Esophagus squamous epithelium (tissue), 5 donors: ENCODE measurements around the gene IQCC. TPM values are rescaled to one million over a fixed set of nuclear protein-coding genes. Genes with fewer than 3 reads are reported as not detected.
A peak's percentile ranks its signal among the peaks of the same experiment; 100 is the strongest.
"Not testable (repeated sequence)": the region's sequence is repeated elsewhere in the genome, so short reads cannot be mapped to it uniquely, and the experiment has no call there.

Experiments used
- DNase-seq: peaks from one replicate; lab custom pipeline; 2025; lab: John Stamatoyannopoulos, UW
- H3K27ac ChIP-seq, 4 donors: fragments of 200-600 bp; sonication (generic); one replicate each; pipeline ENCODE4 v1.5.1; 2016 to 2019; ENCODE audit warnings: mild to moderate bottlenecking in 1 of 4
- H3K27me3 ChIP-seq, 4 donors: fragments of 200-600 bp; sonication (generic); 1 replicate in 3 of 4; 2 replicates in 1 of 4; pipeline versions ENCODE4 v1.5.1 to v1.6.0; 2017 to 2021; ENCODE audit warnings: antibody characterized with exemption in 1 of 4
- H3K36me3 ChIP-seq, 3 donors: fragments of 200-600 bp; sonication (generic); one replicate each; pipeline ENCODE4 v1.5.1; 2016 to 2019
- H3K4me1 ChIP-seq, 3 donors: fragments of 200-600 bp; sonication (generic); one replicate each; pipeline ENCODE4 v1.5.1; 2017 to 2019
- H3K4me3 ChIP-seq, 4 donors: fragments of 200-600 bp; sonication (generic); 1 replicate in 3 of 4; 2 replicates in 1 of 4; pipeline ENCODE4 v1.5.1; 2016 to 2019; ENCODE audit warnings: mild to moderate bottlenecking in 2 of 4, moderate library complexity in 1 of 4
- H3K9me3 ChIP-seq, 3 donors: fragments of 200-600 bp; sonication (generic); one replicate each; pipeline ENCODE4 v1.5.1; 2016 to 2019
- POLR2A ChIP-seq, 4 donors: fragments of 450-650 bp; IDR thresholded peaks; one replicate each; pipeline ENCODE4 v1.6.1; 2017; ENCODE audit warnings: antibody characterized with exemption in 4 of 4, mild to moderate bottlenecking in 4 of 4, moderate library complexity in 3 of 4
- WGBS, 2 donors: methylation state at CpG; one replicate each; pipeline ENCODE4 v1.1.5; 2018; 5-methylcytosine and 5-hydroxymethylcytosine counted together
- intact Hi-C: fragments of 100-400 bp; cut with DNase I; formaldehyde crosslinking; loops from one replicate; pipeline ENCODE4 v1.15.0; 2022
- total RNA-seq, 4 donors: library from RNA; depleted of rRNA; stranded (reverse); fragments of >200 nt; gene quantifications; one replicate each; pipeline ENCODE4 v1.1.0, GENCODE V29; 2016
- TF ChIP-seq, protein P1 (sequence below), 6 experiments: fragments of 450-650 bp in 4 of 6; fragments of 200-600 bp in 2 of 6; sonication (generic) in 2 of 6; IDR thresholded peaks; one replicate each; pipeline ENCODE4 v1.5.1; 2016 to 2019; ENCODE audit warnings: antibody characterized with exemption in 6 of 6, mild to moderate bottlenecking in 4 of 6, moderate library complexity in 4 of 6
- donor health status: DM: yes; HTN: yes; CAD: no.

Gene IQCC
- 1 to 10 TPM in 2 of 4 donors, under 1 TPM in 2; 0.66 to 2.0 (median 1.1) TPM for total RNA-seq

DNA sequence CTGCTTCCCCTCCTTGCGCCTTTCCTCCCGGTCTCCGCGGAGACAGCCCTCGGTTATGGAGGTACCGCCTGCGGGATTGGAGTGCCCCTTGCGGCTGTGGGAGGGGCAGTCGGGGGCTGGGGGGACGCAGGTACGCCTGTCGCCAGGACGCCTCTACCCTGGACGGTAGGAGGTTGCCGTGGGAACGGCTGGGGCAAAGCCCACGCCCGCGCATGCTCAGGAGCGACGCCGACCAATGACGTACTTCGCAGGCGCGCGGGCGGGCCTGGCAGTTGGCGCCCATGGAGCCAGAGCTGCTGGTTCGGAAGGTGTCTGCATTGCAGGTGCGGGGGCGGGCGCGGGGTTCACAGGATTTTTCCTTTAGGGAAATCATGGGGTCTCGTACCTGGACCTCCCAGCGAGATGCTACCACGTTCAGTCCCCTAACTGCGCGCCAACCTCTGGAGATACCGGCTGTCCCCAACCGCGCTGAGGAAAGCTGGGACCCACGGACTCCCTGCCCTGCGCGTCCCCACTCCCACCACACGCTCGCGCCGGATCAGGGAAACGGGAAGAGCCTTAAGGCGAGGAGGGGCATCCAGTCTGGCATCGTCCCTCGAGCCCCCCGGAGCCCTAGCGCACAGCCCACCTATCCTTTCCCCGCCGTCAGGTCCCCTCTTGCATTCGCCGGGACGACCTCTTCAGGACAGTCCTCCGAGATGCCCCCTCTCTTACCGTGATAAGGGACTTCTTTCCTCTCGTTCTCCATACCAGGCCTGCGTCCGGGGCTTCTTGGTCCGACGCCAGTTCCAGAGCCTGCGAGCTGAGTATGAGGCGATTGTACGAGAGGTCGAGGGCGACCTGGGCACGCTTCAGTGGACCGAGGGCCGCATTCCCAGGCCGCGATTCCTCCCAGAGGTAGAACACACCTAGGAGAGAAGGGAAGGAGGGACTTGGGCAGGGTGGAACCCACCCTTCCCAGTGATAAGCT lies at the start of gene IQCC:
IQCC (plus strand) TSS at position 271 of the 970 bp plus-strand sequence; CDS start at position 282, 11 bp downstream.
- Histone ChIP-seq H3K4me1 (peaks cover 7 to 48% (median 25%) of the 10 kb centered on the region in 3 donors), H3K4me3 (peak within 1 kb of the TSS; percentile 40 to 69 (median 67)), H3K27me3 (no peaks in the 10 kb centered on the region), H3K9me3 (no peaks in the 10 kb centered on the region), H3K27ac (peak within 1 kb of the TSS; percentile 40 to 76 (median 61)), H3K36me3 (no peaks in the 10 kb centered on the region)
- TF ChIP-seq, protein P1, sequence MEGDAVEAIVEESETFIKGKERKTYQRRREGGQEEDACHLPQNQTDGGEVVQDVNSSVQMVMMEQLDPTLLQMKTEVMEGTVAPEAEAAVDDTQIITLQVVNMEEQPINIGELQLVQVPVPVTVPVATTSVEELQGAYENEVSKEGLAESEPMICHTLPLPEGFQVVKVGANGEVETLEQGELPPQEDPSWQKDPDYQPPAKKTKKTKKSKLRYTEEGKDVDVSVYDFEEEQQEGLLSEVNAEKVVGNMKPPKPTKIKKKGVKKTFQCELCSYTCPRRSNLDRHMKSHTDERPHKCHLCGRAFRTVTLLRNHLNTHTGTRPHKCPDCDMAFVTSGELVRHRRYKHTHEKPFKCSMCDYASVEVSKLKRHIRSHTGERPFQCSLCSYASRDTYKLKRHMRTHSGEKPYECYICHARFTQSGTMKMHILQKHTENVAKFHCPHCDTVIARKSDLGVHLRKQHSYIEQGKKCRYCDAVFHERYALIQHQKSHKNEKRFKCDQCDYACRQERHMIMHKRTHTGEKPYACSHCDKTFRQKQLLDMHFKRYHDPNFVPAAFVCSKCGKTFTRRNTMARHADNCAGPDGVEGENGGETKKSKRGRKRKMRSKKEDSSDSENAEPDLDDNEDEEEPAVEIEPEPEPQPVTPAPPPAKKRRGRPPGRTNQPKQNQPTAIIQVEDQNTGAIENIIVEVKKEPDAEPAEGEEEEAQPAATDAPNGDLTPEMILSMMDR (IDR thresholded peaks at IDR 0.05), result no peak
- TF ChIP-seq POLR2A (IDR thresholded peaks at IDR 0.05), result peak in 2 of 4 donors; percentile 40 to 42
- WGBS, 2 donors, result 0 to 2% methylated on average over 25 to 38 of the region's 77 CpGs
- DNase-seq, result peak; percentile 33
- intact Hi-C loops, result no loop called here

DNA sequence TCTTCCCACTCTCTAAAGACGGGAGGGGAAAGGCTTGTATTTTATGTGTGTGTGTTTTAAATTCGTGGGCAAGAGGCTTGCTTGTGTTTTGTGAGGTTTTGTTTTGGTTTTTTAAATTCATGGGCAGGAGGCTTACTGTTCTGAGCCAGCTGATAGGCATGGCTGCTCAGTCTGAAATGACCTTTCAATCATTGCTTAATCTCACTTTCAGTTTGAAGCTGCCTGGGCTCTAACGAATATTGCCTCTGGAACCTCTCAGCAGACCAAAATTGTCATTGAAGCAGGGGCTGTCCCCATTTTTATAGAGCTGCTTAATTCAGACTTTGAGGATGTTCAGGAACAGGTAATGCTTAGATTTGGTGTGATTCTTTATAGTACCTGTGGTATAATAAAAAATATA lies 46.3 kb upstream of the IQCC start:
- no peak for DNase-seq
- H3K27me3 ChIP-seq, result no peaks in the 10 kb centered on the region
- H3K27ac ChIP-seq, result no peak overlapping the region
- no peak overlapping the region for H3K4me3 ChIP-seq
- H3K36me3 ChIP-seq, result peaks cover 26 to 100% (median 55%) of the 10 kb centered on the region in 3 donors
- H3K4me1 ChIP-seq, result no peaks in the 10 kb centered on the region
- H3K9me3 ChIP-seq, result no peaks in the 10 kb centered on the region
- no peak for TF ChIP-seq POLR2A (IDR thresholded peaks at IDR 0.05)
- 62 to 85% methylated on average over 3 of the region's 3 CpGs for WGBS, 2 donors
- intact Hi-C loops, result no loop called here

DNA sequence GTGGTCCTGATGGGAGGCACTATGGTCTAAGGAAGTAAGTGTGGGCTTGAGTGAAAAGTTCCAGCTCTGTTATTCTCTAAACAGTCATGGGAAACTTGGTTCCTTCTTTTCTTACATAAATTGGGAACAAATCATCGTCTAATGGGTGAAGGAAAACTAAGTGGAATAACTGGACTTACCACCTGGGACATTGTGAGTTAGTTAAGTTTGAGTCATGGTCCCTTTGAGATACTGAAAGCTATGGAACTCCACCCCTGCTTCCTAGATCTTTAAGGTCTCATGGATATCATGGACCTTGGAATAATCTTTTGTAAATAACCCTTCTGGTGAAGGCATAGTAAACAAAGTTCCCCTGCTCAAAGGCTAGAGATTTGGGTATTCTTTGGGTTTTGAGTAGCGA lies 42.1 kb upstream of the IQCC start:
- Histone ChIP-seq H3K27ac (peak overlapping the region in 3 of 4 donors; percentile 39 to 60 (median 54)), H3K4me1 (no peaks in the 10 kb centered on the region), H3K27me3 (no peaks in the 10 kb centered on the region), H3K4me3 (no peak overlapping the region), H3K9me3 (no peaks in the 10 kb centered on the region), H3K36me3 (peaks cover 22 to 100% (median 52%) of the 10 kb centered on the region in 3 donors)
- no peak for DNase-seq
- whole genome bisulfite sequencing, 2 donors, result 66 to 69% methylated on average over 2 of the region's 2 CpGs
- TF ChIP-seq POLR2A (IDR thresholded peaks at IDR 0.05), result no peak
- TF ChIP-seq, protein P1 (IDR thresholded peaks at IDR 0.05), result no peak
- intact Hi-C loops, result no loop called here

DNA sequence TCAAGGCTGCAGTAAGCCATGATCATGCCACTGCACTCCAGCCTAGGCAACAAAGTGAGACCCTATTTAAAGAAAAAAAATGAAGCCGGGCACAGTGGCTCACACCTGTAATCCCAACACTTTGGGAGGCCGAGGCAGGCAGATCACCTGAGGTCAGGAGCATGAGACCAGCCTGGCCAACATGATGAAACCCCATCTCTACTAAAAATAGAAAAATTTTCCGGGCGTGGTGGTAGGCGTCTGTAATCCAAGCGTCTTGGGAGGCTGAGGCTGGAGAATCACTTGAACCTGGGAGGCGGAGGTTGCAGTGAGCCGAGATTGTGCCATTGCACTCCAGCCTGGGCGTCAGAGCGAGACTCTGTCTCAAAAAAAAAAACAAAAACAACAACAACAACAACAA lies 39.8 kb upstream of the IQCC start:
- DNase-seq, result not testable (repeated sequence)
- H3K36me3 ChIP-seq, result peaks cover 22 to 100% (median 44%) of the 10 kb centered on the region in 3 donors
- WGBS, 2 donors, result 88 to 98% methylated on average over 9 to 10 of the region's 10 CpGs

DNA sequence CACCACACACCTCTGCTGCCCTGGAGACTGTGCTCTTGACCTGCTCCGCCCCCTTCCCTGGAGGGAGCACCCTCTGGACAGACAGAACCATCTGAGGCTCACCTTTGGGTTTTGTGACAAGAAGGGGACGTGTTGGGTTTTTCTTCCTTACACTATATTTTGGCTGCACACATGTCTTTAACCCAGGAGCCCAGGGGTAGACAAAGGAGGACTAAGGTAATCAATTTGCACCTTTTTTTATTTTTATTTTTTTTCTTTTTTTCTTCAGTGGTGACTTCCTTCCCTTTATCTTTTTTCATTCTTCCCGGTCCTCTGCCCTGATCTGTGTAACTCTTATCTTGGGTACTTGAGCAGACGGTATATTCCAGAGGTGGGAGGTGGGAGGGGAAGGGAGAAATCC lies 34.5 kb upstream of the IQCC start:
- no peak for DNase-seq
- no peaks in the 10 kb centered on the region for H3K4me1 ChIP-seq
- TF ChIP-seq, protein P1 (IDR thresholded peaks at IDR 0.05), result no peak
- TF ChIP-seq POLR2A (IDR thresholded peaks at IDR 0.05), result no peak
- no peaks in the 10 kb centered on the region for H3K27me3 ChIP-seq
- intact Hi-C loops, result no loop called here
- peaks cover 15 to 95% (median 45%) of the 10 kb centered on the region in 3 donors for H3K36me3 ChIP-seq
- WGBS, 2 donors, result 89 to 98% methylated on average over 4 of the region's 4 CpGs
- H3K27ac ChIP-seq, result no peak overlapping the region
- no peaks in the 10 kb centered on the region for H3K9me3 ChIP-seq
- H3K4me3 ChIP-seq, result no peak overlapping the region

More for the DNA sequence above, 39.8 kb upstream of the IQCC start:
- H3K9me3 ChIP-seq, H3K27me3 ChIP-seq, H3K4me1 ChIP-seq, H3K27ac ChIP-seq, intact Hi-C loops, H3K4me3 ChIP-seq: not testable (repeated sequence)
